ENCODE measurements around the gene RBM47.

- TF ChIP-seq CTCF (IDR thresholded peaks at IDR 0.05) (no peak), POLR2A (IDR thresholded peaks at IDR 0.05) (no peak), POLR2AphosphoS5 (IDR thresholded peaks at IDR 0.05) (no peak)
Observed at GRCh38 chr4:40401096-40401495, 228.6 kb downstream of the RBM47 start.
